GM18861 (cell line): ENCODE measurements around the gene SYNRG.

ENCODE experiments used
- ATAC-seq: cut with Tn5 transposase; IDR thresholded peaks from one replicate; pipeline ENCODE4 v1.9.1; 2021; ENCODE audit not compliant: unreplicated experiment

SYNRG gene

DNA sequence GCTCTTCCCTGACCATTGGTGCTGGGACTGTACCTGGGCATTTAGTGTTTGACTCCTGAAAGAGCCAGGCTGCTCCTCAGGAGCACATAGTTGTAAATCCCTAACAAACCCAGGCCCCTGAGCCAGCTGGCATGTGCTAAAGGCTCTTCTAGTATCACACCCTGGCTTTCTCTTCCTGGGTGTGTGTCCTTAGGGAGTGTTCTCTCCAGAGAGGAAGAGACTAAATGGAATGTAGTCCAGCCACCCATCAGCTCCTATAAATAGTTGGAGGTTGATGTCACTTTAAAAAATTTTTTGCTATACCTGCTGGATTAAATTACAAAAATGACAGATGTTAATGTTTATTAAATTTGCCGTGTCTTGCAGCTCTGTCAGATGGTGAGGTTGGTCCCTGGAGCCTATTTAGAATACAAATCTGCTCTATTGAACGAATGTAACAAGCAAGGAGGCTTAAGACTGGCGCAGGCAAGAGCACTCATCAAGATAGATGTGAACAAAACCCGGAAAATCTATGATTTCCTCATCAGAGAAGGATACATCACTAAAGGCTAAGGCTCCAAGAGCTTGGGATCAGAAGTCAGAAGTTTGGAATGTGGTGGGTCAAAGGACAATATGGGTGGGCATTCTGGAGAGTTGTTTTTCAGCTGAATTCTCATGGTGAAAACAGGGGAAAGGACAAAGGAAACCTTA, 132.6 kb downstream of the SYNRG start:
- ATAC-seq, result no peak

DNA sequence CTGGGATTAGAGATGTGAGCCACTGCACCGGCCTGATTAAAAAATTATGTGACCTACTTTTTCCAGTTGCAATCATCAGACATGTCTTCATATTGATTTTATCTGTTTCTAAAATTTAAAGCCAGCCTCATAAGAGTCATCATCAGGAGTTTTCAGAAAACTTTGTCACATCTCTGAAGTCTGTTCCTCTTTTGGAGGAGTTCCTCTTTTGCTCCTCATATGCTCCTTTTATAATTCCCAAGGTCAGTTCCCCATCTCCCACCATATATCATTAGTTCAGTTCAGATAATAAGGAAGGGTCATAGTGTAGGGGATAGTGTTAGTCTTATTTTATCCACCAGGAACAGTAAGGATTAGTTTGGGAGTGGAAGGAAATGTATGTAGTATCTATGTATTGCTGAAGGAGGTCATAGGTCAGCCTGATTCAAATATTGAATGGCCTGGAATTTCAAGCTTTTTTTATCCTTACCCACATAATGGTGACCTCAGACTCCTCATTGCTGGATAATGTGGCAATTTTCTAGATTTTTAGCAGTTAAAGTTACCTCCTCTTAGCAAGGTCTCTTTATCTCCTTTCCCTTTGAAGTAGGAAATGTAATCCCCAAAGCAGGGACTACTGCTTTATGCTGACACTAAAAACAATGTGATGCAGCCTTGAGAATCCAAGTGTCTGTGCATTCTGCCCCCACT, 133.3 kb downstream of the SYNRG start:
- no peak for ATAC-seq

DNA sequence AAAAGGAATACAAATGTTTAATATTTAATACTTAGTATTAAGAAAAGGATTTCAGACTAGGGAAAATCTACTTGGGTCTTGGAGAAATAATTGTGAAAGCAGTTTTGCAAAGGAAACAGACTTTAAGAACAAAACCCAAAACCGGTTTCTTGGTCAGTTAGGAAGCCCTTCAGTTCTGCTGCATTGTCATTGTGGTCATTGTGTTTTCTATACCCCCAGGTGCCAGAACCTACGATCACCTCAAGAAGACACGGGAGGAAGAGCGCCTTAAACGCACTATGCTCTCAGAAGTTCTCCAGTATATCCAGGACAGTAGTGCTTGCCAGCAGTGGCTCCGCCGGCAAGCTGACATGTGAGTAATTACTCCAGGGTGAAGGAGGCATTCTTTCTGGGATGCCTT, 139.0 kb downstream of the SYNRG start:
- ATAC-seq, result no peak

DNA sequence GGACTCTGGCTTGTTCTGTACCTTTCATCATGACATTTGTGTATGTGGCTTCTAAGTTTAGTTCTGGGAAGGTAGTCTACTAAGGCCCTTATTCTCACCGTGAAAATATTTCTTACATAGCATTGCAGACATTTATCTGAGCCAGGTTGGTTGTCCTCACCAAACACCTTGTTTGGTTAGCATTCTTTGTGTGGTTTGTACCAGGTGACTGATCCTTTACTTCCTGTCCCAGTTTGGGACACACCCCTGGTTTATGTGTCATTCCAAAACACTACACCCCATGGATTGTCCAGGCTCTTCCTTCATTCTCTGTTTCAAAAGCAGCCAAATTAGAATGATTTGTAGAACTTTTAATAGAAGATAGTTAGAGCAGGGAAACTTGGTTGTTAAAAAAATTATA, 142.7 kb downstream of the SYNRG start:
- no peak for ATAC-seq

DNA sequence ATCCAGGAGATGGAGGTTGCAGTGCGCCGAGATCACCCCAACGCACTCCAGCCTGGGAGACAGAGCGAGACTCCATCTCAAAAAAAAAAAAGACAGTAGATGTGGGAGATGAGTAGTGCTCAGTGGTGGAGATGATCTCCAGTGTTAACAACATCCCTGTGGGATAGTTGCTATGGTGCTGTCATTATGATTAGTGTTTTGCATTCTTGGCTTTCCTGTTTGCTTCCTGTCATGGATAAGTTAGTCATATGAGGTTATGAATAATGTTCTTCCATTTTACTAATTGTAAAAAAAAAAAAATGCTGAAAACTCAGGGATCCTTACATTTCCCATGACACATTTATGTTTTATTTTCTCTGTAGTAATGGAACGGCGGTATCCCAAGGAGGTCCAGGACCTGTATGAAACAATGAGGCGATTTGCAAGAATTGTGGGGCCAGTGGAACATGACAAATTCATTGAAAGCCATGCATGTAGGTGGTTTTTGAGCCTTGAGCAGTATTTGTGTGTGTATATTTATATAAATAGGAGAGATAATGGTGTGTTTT, 144.1 kb downstream of the SYNRG start:
- no peak for ATAC-seq
